Pons (tissue), 1 donor: Measurements from ENCODE around the gene MFNG.

ENCODE experiments used
- DNase-seq: peaks from one replicate; pipeline ENCODE4 v3.0.0-alpha.2; 2016; ENCODE audit warnings: low spot score

The MFNG gene

DNA sequence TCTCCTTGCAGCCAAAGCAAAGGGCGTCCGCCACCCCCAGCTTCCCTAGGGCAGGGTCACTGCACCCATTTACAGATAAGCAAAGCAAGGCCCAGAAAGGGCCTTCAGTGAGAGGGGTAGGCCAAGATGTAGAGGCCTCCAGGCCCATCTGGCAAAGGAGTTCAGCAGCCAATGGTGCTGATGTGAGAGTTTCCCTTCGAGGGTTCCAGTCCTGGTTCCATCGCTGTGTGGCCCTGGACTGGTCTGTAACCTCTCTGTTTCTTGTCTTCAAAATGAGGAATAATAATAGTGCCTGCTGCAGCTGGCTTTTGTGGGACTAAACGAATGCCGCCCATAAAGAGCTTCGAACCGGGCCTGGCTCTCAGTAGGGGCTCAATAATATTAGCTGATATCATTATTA is 62.9 kb downstream of the MFNG start:
- no peak for DNase-seq

DNA sequence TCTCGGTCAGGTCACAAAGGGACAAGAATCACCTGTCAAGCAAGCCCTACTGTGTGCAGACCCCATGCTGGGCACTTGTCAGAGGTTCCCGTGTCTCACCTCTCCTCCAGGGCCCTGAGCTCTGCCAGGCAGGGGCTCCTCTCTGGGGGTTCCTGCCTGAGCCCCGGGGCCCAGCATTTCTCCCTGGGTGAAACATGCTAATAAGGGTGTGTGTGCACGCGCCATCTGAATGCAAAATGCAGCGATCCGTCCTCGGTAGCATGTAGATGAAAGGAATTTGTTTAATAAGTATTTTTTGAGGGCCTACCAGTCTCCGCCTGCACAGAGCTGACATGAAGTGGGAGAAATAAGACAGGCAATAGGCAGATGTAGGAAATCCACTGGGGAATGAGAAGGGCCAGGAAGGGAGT is 64.7 kb downstream of the MFNG start:
- DNase-seq = no peak

DNA sequence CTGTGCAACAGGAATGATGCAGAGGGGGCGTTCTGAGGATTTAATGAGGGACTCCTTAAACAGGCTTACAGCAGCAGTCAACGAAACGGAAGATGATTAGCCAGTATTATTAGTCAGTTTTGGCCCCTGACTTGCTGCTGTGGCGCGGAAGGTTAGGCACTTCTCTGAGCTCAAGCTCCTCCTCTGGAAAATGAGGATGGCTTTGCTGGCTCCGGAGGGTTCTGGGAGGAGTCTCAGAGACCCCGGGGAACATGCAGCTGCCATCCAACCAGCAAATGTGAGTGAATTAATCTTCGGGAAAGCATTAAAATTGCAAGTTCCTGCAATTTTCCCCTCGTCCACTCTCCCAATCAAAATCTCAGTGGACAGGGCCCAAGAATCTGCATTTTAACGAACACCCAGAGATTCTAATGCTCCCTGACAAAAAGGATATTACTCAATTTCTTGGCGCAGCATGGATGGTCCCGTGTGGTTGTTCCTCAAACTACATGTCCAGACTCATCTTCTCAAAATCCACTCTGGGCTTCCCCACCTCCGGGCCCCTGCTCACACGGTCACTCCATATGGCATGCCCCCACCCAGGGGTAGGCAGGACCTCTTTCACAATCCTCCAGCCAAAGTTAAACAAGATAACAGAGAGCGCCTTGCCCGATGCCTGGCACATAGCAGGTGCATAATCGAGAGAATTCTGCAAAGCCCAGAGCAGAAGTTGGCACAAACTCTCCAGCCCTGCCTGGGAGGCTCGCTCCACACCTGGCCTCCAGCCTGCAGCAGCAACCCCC is 65.3 kb downstream of the MFNG start:
- DNase-seq = no peak

DNA sequence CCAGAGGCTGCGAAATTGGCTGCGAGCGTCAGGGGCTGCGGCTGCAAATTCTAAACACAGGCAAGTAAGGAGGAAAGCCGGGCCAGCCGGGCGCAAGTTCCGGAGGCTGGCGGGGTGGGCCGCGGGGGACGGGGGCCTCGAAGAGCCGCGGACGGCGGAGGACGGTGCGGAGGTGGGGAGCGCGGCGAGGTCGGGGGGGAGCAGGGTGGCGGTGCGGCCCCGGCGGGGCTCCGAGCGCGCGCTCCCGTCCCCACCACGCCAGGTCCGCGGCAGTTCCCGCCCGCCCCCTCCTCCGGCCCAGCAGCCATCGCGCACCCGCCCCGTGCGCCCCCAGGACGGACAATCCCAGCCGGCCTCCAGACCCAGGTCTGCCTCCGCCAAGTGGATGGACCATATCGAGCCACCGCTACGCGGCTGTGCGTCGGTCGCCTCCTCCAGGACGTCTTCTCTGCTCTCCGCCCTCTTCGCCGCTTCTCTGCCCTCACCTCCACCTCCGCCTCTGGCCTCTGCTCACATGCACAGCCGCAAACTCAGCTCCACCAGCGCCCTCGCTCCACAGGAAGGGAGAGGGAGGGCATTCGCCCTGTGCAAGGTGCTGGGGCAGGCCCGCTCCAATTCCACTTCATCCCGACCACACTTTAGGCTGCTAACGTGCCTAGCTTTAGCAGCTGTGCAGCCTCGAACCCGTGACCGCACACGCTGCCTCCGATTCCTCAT is 66.1 kb downstream of the MFNG start:
- no peak for DNase-seq

GRCh38 chr22:37419370-37419968 is 66.7 kb downstream of the MFNG start:
- no peak for DNase-seq
